Measurements from ENCODE around the gene ZSCAN10. TPM values are rescaled to one million over a fixed set of nuclear protein-coding genes. Genes with fewer than 3 reads are reported as not detected.
A peak's percentile ranks its signal among the peaks of the same experiment; 100 is the strongest.

Gene ZSCAN10
- polyA plus RNA-seq, 1 donor from 2014 or later = 0.10 TPM

DNA sequence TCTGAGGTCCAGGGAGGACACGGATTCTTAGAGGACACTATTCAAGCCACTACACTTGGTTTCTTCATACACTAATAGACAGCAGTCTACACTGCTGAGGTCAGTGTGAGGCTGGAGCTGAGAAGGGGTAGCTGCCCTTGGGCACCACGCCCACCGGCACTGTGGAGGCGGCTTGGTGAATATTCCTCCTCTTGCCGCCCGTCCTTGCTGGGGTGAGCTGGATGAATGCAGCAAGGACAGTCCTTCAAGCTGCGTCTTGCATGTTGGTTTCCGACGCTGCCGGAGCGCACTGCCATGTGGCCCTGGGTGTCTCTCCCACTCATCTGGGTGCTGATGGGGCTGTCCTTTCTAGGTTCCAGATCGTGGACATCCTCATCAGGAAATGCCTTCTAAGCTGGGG is 15.9 kb upstream of the ZSCAN10 start:
- peak overlapping the region; percentile 72 for H3K4me3 ChIP-seq (ENCODE audit: low read length)
- H3F3A ChIP-seq (ENCODE audit: insufficient read depth, low read length, poor library complexity, severe bottlenecking) = no peaks in the 10 kb centered on the region
- no peak for TF ChIP-seq EP300 (conservative IDR thresholded peaks at IDR 0.05; ENCODE audit: poor library complexity, severe bottlenecking)
- no peak for TF ChIP-seq POLR2AphosphoS5 (IDR thresholded peaks at IDR 0.05)
- TF ChIP-seq, protein P1, sequence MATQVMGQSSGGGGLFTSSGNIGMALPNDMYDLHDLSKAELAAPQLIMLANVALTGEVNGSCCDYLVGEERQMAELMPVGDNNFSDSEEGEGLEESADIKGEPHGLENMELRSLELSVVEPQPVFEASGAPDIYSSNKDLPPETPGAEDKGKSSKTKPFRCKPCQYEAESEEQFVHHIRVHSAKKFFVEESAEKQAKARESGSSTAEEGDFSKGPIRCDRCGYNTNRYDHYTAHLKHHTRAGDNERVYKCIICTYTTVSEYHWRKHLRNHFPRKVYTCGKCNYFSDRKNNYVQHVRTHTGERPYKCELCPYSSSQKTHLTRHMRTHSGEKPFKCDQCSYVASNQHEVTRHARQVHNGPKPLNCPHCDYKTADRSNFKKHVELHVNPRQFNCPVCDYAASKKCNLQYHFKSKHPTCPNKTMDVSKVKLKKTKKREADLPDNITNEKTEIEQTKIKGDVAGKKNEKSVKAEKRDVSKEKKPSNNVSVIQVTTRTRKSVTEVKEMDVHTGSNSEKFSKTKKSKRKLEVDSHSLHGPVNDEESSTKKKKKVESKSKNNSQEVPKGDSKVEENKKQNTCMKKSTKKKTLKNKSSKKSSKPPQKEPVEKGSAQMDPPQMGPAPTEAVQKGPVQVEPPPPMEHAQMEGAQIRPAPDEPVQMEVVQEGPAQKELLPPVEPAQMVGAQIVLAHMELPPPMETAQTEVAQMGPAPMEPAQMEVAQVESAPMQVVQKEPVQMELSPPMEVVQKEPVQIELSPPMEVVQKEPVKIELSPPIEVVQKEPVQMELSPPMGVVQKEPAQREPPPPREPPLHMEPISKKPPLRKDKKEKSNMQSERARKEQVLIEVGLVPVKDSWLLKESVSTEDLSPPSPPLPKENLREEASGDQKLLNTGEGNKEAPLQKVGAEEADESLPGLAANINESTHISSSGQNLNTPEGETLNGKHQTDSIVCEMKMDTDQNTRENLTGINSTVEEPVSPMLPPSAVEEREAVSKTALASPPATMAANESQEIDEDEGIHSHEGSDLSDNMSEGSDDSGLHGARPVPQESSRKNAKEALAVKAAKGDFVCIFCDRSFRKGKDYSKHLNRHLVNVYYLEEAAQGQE (IDR thresholded peaks at IDR 0.05; ENCODE audit: borderline replicate concordance) = no peak
- TF ChIP-seq SMC3 (conservative IDR thresholded peaks at IDR 0.05; ENCODE audit: poor library complexity) = no peak
- TF ChIP-seq EZH2 (IDR thresholded peaks at IDR 0.05; ENCODE audit: borderline replicate concordance, insufficient read depth, low read length, poor library complexity, severe bottlenecking) = no peak
- TF ChIP-seq MXI1 (conservative IDR thresholded peaks at IDR 0.05; ENCODE audit: poor library complexity, severe bottlenecking) = no peak
- TF ChIP-seq RAD21 (conservative IDR thresholded peaks at IDR 0.05) = no peak
- TF ChIP-seq TAF1 (IDR thresholded peaks at IDR 0.05; ENCODE audit: low read depth) = no peak
- TF ChIP-seq, protein P2, sequence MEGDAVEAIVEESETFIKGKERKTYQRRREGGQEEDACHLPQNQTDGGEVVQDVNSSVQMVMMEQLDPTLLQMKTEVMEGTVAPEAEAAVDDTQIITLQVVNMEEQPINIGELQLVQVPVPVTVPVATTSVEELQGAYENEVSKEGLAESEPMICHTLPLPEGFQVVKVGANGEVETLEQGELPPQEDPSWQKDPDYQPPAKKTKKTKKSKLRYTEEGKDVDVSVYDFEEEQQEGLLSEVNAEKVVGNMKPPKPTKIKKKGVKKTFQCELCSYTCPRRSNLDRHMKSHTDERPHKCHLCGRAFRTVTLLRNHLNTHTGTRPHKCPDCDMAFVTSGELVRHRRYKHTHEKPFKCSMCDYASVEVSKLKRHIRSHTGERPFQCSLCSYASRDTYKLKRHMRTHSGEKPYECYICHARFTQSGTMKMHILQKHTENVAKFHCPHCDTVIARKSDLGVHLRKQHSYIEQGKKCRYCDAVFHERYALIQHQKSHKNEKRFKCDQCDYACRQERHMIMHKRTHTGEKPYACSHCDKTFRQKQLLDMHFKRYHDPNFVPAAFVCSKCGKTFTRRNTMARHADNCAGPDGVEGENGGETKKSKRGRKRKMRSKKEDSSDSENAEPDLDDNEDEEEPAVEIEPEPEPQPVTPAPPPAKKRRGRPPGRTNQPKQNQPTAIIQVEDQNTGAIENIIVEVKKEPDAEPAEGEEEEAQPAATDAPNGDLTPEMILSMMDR (IDR thresholded peaks at IDR 0.05; ENCODE audit: poor library complexity, severe bottlenecking) = no peak
- H3K79me2 ChIP-seq (replicated peaks; ENCODE audit: insufficient read depth, low read length) = peaks cover 21% of the 10 kb centered on the region
- H3K36me3 ChIP-seq (ENCODE audit: insufficient read depth, low read length) = no peaks in the 10 kb centered on the region
- no peak overlapping the region for H3K27ac ChIP-seq (ENCODE audit: low read length)
- H3K9me3 ChIP-seq (ENCODE audit: low read length) = no peaks in the 10 kb centered on the region
- no peak overlapping the region for H3K4me2 ChIP-seq (ENCODE audit: low read length)
- no peak overlapping the region for H2AFZ ChIP-seq (ENCODE audit: low read depth, low read length)
- no peaks in the 10 kb centered on the region for H3K9me2 ChIP-seq (ENCODE audit: insufficient read depth, low read length)
- H3K27me3 ChIP-seq (ENCODE audit: insufficient read depth, low read depth, low read length) = no peaks in the 10 kb centered on the region
- H3K9ac ChIP-seq (ENCODE audit: low read length) = no peak overlapping the region
- H4K20me1 ChIP-seq (ENCODE audit: insufficient read depth) = no peaks in the 10 kb centered on the region

DNA sequence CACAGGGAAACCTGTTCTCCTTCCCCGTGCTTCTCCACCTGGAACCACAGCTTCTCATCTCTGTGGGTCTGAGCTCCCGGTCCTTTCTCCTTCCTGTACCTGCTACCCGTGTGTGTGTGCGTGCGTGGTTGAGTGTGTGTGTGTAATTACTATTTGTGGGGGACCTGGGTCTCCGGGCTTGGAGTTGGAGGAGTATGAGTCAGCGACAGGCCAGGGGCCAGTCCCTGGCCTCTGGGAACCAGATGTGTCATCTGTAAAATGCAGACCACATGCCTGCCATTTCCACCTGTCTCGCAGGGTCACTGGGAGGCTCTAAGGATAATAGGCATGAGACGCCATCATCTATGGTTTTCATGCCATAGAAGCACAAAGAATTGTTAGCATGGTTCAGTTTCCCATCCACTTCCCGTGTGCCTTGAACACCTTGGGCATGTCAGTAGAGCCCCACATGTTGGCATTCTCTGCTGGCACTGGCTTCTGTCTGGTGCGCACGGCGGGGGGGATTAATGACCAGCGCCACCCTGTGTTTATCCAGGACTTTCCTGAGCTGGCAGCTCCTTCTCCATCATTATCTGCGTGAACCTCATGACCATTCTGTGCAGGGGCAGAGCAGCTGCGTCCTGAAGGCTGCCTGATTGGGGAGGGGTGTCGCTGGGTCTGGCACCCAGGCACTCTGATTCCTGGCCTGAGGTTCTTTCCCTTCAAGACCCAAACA is 14.8 kb upstream of the ZSCAN10 start:
- TF ChIP-seq EZH2 (IDR thresholded peaks at IDR 0.05; ENCODE audit: borderline replicate concordance, insufficient read depth, low read length, poor library complexity, severe bottlenecking) (no peak), EP300 (conservative IDR thresholded peaks at IDR 0.05; ENCODE audit: poor library complexity, severe bottlenecking) (no peak), RAD21 (conservative IDR thresholded peaks at IDR 0.05) (no peak), TAF1 (IDR thresholded peaks at IDR 0.05; ENCODE audit: low read depth) (no peak), POLR2AphosphoS5 (IDR thresholded peaks at IDR 0.05) (no peak), SMC3 (conservative IDR thresholded peaks at IDR 0.05; ENCODE audit: poor library complexity) (no peak), MXI1 (conservative IDR thresholded peaks at IDR 0.05; ENCODE audit: poor library complexity, severe bottlenecking) (no peak)
- TF ChIP-seq, protein P2 (IDR thresholded peaks at IDR 0.05; ENCODE audit: poor library complexity, severe bottlenecking) = no peak
- TF ChIP-seq, protein P1 (IDR thresholded peaks at IDR 0.05; ENCODE audit: borderline replicate concordance) = no peak

More for the DNA sequence above, 14.8 kb upstream of the ZSCAN10 start:
- Histone ChIP-seq H3F3A (ENCODE audit: insufficient read depth, low read length, poor library complexity, severe bottlenecking) (no peaks in the 10 kb centered on the region), H3K27ac (ENCODE audit: low read length) (no peak overlapping the region), H3K9ac (ENCODE audit: low read length) (peak overlapping the region; percentile 77), H2AFZ (ENCODE audit: low read depth, low read length) (no peak overlapping the region), H3K4me3 (ENCODE audit: low read length) (peak overlapping the region; percentile 72), H4K20me1 (ENCODE audit: insufficient read depth) (no peaks in the 10 kb centered on the region), H3K9me2 (ENCODE audit: insufficient read depth, low read length) (no peaks in the 10 kb centered on the region), H3K36me3 (ENCODE audit: insufficient read depth, low read length) (no peaks in the 10 kb centered on the region), H3K79me2 (replicated peaks; ENCODE audit: insufficient read depth, low read length) (peaks cover 21% of the 10 kb centered on the region), H3K9me3 (ENCODE audit: low read length) (no peaks in the 10 kb centered on the region), H3K27me3 (ENCODE audit: insufficient read depth, low read depth, low read length) (no peaks in the 10 kb centered on the region), H3K4me2 (ENCODE audit: low read length) (peak overlapping the region; percentile 89)

All from neural cell (in vitro differentiated cells).